B cell (primary cell): ENCODE measurements around the gene MAP3K5. TPM values are rescaled to one million over a fixed set of nuclear protein-coding genes. Genes with fewer than 3 reads are reported as not detected.

Experiments used
- ATAC-seq: fragments of 200-7000 bp; cut with Tn5 transposase; one replicate; pipeline ENCODE4 v1.10.0; 2021; ENCODE audit warnings: low read depth, mild to moderate bottlenecking, moderate number of reproducible peaks, moderate library complexity
- CTCF ChIA-PET: fragments of 350-600 bp; sonication (Branson Sonifier 250); formaldehyde crosslinking; loops from one replicate; lab custom pipeline; 2021; ENCODE audit warnings: antibody characterized with exemption, inconsistent platforms; lab: Charles Lee
- POLR2A ChIA-PET: fragments of 350-600 bp; sonication (Branson Sonifier 250); formaldehyde crosslinking; loops from one replicate; lab custom pipeline; 2021; ENCODE audit warnings: antibody characterized with exemption; lab: Charles Lee
- DNase-seq: peaks from one replicate; pipeline ENCODE4 v3.0.0; 2013
- H2AFZ ChIP-seq: 2 replicates; pipeline ENCODE4 v1.6.1; 2012; ENCODE audit warnings: mild to moderate bottlenecking, low read depth, low read length; ENCODE audit not compliant: insufficient read depth, poor library complexity, severe bottlenecking
- H3K27ac ChIP-seq, 2 donors: 1 replicate in 1 of 2; 2 replicates in 1 of 2; pipeline ENCODE4 v1.5.1; 2012 to 2013; ENCODE audit warnings: low read length in 2 of 2, mild to moderate bottlenecking in 2 of 2, moderate library complexity in 1 of 2
- H3K27me3 ChIP-seq, 4 experiments: fragments of 200-600 bp in 1 of 4; sonication (generic) in 1 of 4; replicated peaks in 1 of 4; 1 replicate in 2 of 4; 2 replicates in 2 of 4; pipeline versions ENCODE4 v1.6.1 to v1.7.0; 2013 to 2016; ENCODE audit warnings: low read length in 3 of 4, mild to moderate bottlenecking in 2 of 4, mixed read lengths in 1 of 4, moderate library complexity in 1 of 4; ENCODE audit not compliant: insufficient read depth in 4 of 4, control insufficient read depth in 3 of 4; ENCODE audit errors: control extremely low read depth in 1 of 4
- H3K36me3 ChIP-seq, 2 experiments: replicated peaks in 1 of 2; 1 replicate in 1 of 2; 2 replicates in 1 of 2; pipeline versions ENCODE4 v1.6.1 to v1.7.1; 2013; ENCODE audit warnings: low read length in 1 of 2; ENCODE audit not compliant: insufficient read depth in 2 of 2, control insufficient read depth in 1 of 2; ENCODE audit errors: control extremely low read depth in 1 of 2, extremely low read depth in 1 of 2
- H3K4me1 ChIP-seq, 2 donors: fragments of 200-600 bp in 1 of 2; sonication (generic) in 1 of 2; 1 replicate in 1 of 2; 2 replicates in 1 of 2; pipeline versions ENCODE4 v1.5.1 to v1.6.1; 2013 to 2017; ENCODE audit warnings: low read length in 2 of 2; ENCODE audit not compliant: control insufficient read depth in 2 of 2, insufficient read depth in 2 of 2
- H3K4me2 ChIP-seq: replicated peaks from 2 replicates; pipeline ENCODE3; 2012; ENCODE audit warnings: mild to moderate bottlenecking, low read depth, low read length; ENCODE audit not compliant: poor library complexity, severe bottlenecking
- H3K4me3 ChIP-seq, 5 experiments: fragments of 200-600 bp in 1 of 5; sonication (generic) in 1 of 5; 1 replicate in 3 of 5; 2 replicates in 2 of 5; pipeline versions ENCODE4 v1.5.1 to v1.7.0; 2011 to 2016; ENCODE audit warnings: low read length in 4 of 5, mild to moderate bottlenecking in 4 of 5, low read depth in 2 of 5, control low read depth in 1 of 5, moderate library complexity in 1 of 5; ENCODE audit not compliant: insufficient read depth in 1 of 5; ENCODE audit errors: control extremely low read depth in 1 of 5, extremely low read depth in 1 of 5
- H3K79me2 ChIP-seq: fragments of 200-600 bp; sonication (generic); one replicate; pipeline ENCODE4 v1.6.0; 2016; ENCODE audit warnings: low read length; ENCODE audit not compliant: control insufficient read depth, insufficient read depth
- H3K9ac ChIP-seq: fragments of 200-600 bp; sonication (generic); 2 replicates; pipeline ENCODE4 v1.6.1; 2017; ENCODE audit warnings: mild to moderate bottlenecking, low read length, moderate library complexity
- H3K9me3 ChIP-seq, 3 donors: one replicate each; pipeline versions ENCODE4 v1.6.1 to v1.7.1; 2013; ENCODE audit warnings: low read length in 2 of 3; ENCODE audit not compliant: control insufficient read depth in 2 of 3, insufficient read depth in 1 of 3; ENCODE audit errors: control extremely low read depth in 1 of 3
- H4K20me1 ChIP-seq: 2 replicates; pipeline ENCODE4 v1.6.0; 2012; ENCODE audit warnings: mild to moderate bottlenecking, low read length; ENCODE audit not compliant: insufficient read depth, control insufficient read depth, poor library complexity, severe bottlenecking
- H3K27ac Mint-ChIP-seq: one replicate; pipeline ENCODE4 v1.8.0; 2021; ENCODE audit warnings: mixed read lengths
- H3K27me3 Mint-ChIP-seq: one replicate; pipeline ENCODE4 v1.8.0; 2021; ENCODE audit warnings: mixed read lengths
- H3K4me1 Mint-ChIP-seq: one replicate; pipeline ENCODE4 v1.8.0; 2021; ENCODE audit warnings: mixed read lengths
- H3K4me3 Mint-ChIP-seq: one replicate; pipeline ENCODE4 v1.8.0; 2021; ENCODE audit warnings: mixed read lengths
- H3K9me3 Mint-ChIP-seq: one replicate; pipeline ENCODE4 v1.8.0; 2022; ENCODE audit warnings: mixed read lengths; ENCODE audit not compliant: insufficient read depth
- CTCF ChIP-seq: fragments of 200-600 bp; IDR thresholded peaks from one replicate; pipeline ENCODE4 v1.8.0; 2022; ENCODE audit warnings: antibody characterized with exemption, mild to moderate bottlenecking
- EZH2 ChIP-seq: IDR thresholded peaks from 2 replicates; pipeline ENCODE4 v1.6.1; 2012; ENCODE audit warnings: borderline replicate concordance, low read depth, mild to moderate bottlenecking, moderate library complexity, low read length; ENCODE audit not compliant: insufficient read depth, poor library complexity, severe bottlenecking
- WGBS: methylation state at CpG from one replicate; pipeline ENCODE4 v1.1.5; 2013; ENCODE audit warnings: missing lambda C conversion rate; ENCODE audit not compliant: insufficient coverage; 5-methylcytosine and 5-hydroxymethylcytosine counted together
- intact Hi-C: fragments of 100-400 bp; cut with micrococcal nuclease; formaldehyde crosslinking; loops from one replicate; pipeline ENCODE4 v1.10.0; 2022
- polyA plus RNA-seq: library from polyadenylated mRNA; depleted of rRNA; stranded (reverse); fragments of >200 nt; gene quantifications from 2 replicates; pipeline ENCODE4 v1.2.3, GENCODE V29; 2012
- total RNA-seq, 2 donors: library from RNA; stranded (reverse); fragments of 120-200 nt in 1 of 2; gene quantifications; 1 replicate in 1 of 2; 2 replicates in 1 of 2; pipeline versions ENCODE4 v1.2.3 to v1.2.4, GENCODE V29; 2013 to 2022

The MAP3K5 gene
- total and polyA plus RNA-seq, 2 donors (not counting 1 experiment from before 2014, with no cell fraction given) = 5.7 to 34.1 TPM

DNA sequence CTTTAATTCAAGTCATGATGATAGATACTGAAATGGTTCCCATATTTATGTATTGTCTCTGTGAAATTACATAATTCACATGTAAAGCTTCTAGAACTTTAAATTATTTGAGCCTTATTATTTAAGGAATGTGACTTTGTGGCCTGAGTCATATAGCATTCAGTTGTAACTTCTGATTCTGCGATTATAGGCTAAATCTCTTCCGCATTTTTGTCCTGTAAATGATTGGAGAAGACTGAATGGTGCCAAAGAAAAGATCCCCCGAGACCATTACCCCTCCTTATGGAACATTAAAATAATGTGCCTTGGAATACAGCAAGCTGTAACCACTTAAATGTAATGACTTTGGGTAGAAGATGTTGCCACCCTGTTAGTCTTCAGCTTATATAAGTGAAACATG lies 178.8 kb downstream of the MAP3K5 start:
- Mint-ChIP-seq H3K9me3 (no peaks in the 10 kb centered on the region), H3K27ac (no peak overlapping the region), H3K4me1 (no peaks in the 10 kb centered on the region), H3K27me3 (no peaks in the 10 kb centered on the region), H3K4me3 (no peak overlapping the region)
- no peaks in the 10 kb centered on the region for H3K4me1 ChIP-seq
- no peak for TF ChIP-seq EZH2
- TF ChIP-seq CTCF = no peak
- DNase-seq (no peak), ATAC-seq (no peak)
- no CpG with 5 or more reads among the region's 3 CpGs for WGBS
- intact Hi-C loops = no loop called here
- ChIA-PET CTCF (interaction anchor here (0.8 to 2.4 kb wide), 4 partner anchors 8 to 179 kb away, joined by 3 to 11 read pairs (median 4); partner anchors contain the start of gene MAP3K5), POLR2A (no interaction called here)
- H3K36me3 ChIP-seq = peaks cover 13 to 26% of the 10 kb centered on the region in 2 experiments
- H3K4me2 ChIP-seq = no peak overlapping the region
- H3K9me3 ChIP-seq = no peaks in the 10 kb centered on the region
- no peaks in the 10 kb centered on the region for H4K20me1 ChIP-seq
- no peak overlapping the region for H3K4me3 ChIP-seq
- H2AFZ ChIP-seq = no peak overlapping the region
- no peaks in the 10 kb centered on the region for H3K79me2 ChIP-seq
- no peak overlapping the region for H3K9ac ChIP-seq
- H3K27me3 ChIP-seq = no peaks in the 10 kb centered on the region
- H3K27ac ChIP-seq = no peak overlapping the region

DNA sequence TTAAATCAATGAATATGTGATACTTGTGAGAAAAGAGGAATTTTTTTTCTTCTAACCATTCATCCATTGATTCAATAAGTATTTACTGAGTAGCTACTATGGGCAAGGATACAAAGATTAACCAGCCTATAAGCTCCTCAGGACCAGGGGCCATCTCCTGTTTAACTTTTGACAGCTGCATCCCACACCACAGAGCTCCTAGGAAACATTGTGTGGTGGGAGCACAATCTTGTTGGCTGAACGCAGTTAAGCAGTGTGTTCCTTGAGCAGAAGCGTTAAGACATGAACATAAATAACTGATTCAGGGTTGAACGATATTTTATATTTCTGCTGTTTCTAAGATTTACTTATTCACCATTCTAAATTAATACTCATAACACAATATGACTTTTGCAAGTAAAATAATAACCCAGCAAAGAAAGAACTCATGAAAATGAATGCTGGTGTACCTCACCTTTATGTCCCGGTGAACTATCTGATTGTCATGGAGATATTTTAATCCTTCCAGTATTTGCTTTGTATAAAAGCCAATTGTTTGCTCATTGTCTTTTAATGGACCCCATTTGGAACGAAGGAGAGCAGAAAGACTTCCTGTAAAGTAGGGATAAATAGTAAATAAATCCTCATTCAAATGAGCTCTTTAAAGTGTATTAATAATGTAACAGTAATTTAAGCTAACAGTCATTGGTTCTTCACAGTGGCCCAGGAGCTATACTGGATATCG lies 179.4 kb downstream of the MAP3K5 start:
- TF ChIP-seq CTCF = no peak
- no peak for TF ChIP-seq EZH2
- POLR2A ChIA-PET = no interaction called here
- Histone ChIP-seq H3K79me2 (no peaks in the 10 kb centered on the region), H2AFZ (no peak overlapping the region), H3K4me3 (no peak overlapping the region), H3K9me3 (no peaks in the 10 kb centered on the region), H3K4me1 (no peaks in the 10 kb centered on the region), H4K20me1 (peaks cover 4% of the 10 kb centered on the region), H3K9ac (no peak overlapping the region), H3K36me3 (peaks cover 13 to 20% of the 10 kb centered on the region in 2 experiments), H3K27me3 (no peaks in the 10 kb centered on the region), H3K27ac (no peak overlapping the region), H3K4me2 (no peak overlapping the region)
- DNase-seq (no peak), ATAC-seq (no peak)
- peaks cover 3% of the 10 kb centered on the region for H3K4me1 Mint-ChIP-seq
- WGBS = no CpG with 5 or more reads among the region's 6 CpGs
- no peaks in the 10 kb centered on the region for H3K27me3 Mint-ChIP-seq
- H3K27ac Mint-ChIP-seq = no peak overlapping the region
- intact Hi-C loops = no loop called here
- no peak overlapping the region for H3K4me3 Mint-ChIP-seq
- CTCF ChIA-PET = interaction anchor here (0.6 to 2.4 kb wide), 6 partner anchors 9 to 1484 kb away, joined by 3 to 11 read pairs (median 4); partner anchors contain the start of gene MAP3K5
- no peaks in the 10 kb centered on the region for H3K9me3 Mint-ChIP-seq
